AG09319 (cell line): ENCODE data around the gene TAF11L8.
"Not testable (repeated sequence)": the region's sequence is repeated elsewhere in the genome, so short reads cannot be mapped to it uniquely, and the experiment has no call there.

Source experiments
- DNase-seq: peaks from one replicate; pipeline ENCODE4 v3.0.0-alpha.2; 2010; ENCODE audit warnings: low read depth; ENCODE audit errors: extremely low read depth
- CTCF ChIP-seq: IDR thresholded peaks from 2 replicates; pipeline ENCODE4 v1.5.1; 2011; ENCODE audit warnings: low read depth, mild to moderate bottlenecking, inconsistent platforms, low read length, moderate library complexity

Gene TAF11L8

GRCh38 chr5:17590860-17591259 is at the start of gene TAF11L8:
Gene TAF11L8 (minus strand): TSS chr5:17590960.
- not testable (repeated sequence) for DNase-seq

- DNase-seq = no peak
- no peak for TF ChIP-seq CTCF
These were observed 43.4 kb upstream of the TAF11L8 start, which contains the start of gene TAF11L14 for GRCh38 chr5:17634160-17634559. Gene TAF11L14 (plus strand): TSS chr5:17634460.

- DNase-seq = not testable (repeated sequence)
These were observed 41.0 kb upstream of the TAF11L8 start, which contains the start of gene TAF11L13 for GRCh38 chr5:17631788-17632187. Gene TAF11L13 (plus strand): TSS chr5:17632088.

GRCh38 chr5:17625686-17626085 is 34.9 kb upstream of the TAF11L8 start:
- no peak for TF ChIP-seq CTCF
- no peak for DNase-seq

GRCh38 chr5:17620627-17621026 is 29.9 kb upstream of the TAF11L8 start:
- no peak for DNase-seq
- TF ChIP-seq CTCF = no peak

GRCh38 chr5:17619354-17619753 is 28.6 kb upstream of the TAF11L8 start:
- TF ChIP-seq CTCF = no peak
- DNase-seq = no peak

- no peak for TF ChIP-seq CTCF
- no peak for DNase-seq
These were observed 24.3 kb upstream of the TAF11L8 start for GRCh38 chr5:17614872-17615605.

- not testable (repeated sequence) for DNase-seq
These were observed 19.3 kb upstream of the TAF11L8 start, which contains the start of gene TAF11L12 for GRCh38 chr5:17610092-17610491. Gene TAF11L12 (plus strand): TSS chr5:17610392.

GRCh38 chr5:17607461-17607860 is 16.7 kb upstream of the TAF11L8 start:
- not testable (repeated sequence) for DNase-seq
